HG03342 (cell line): ENCODE measurements around the gene SP140L.
"Not testable (repeated sequence)": the region's sequence is repeated elsewhere in the genome, so short reads cannot be mapped to it uniquely, and the experiment has no call there.

Experiments
- ATAC-seq: cut with Tn5 transposase; IDR thresholded peaks from one replicate; pipeline ENCODE4 v1.9.1; 2021; ENCODE audit warnings: mild to moderate bottlenecking, moderate library complexity; ENCODE audit not compliant: unreplicated experiment

Gene SP140L

GRCh38 chr2:230323385-230324106, 3.4 kb upstream of the SP140L start:
- ATAC-seq, result no peak

- no peak for ATAC-seq
Measured at GRCh38 chr2:230324503-230324902, 2.5 kb upstream of the SP140L start.

- ATAC-seq, result no peak
Measured at GRCh38 chr2:230325316-230326243, 1.4 kb upstream of the SP140L start.

GRCh38 chr2:230327418-230328154, 593 bp downstream of the SP140L start:
- ATAC-seq, result peak; percentile 70

- no peak for ATAC-seq
Measured at GRCh38 chr2:230328155-230328458, 1.1 kb downstream of the SP140L start.

- ATAC-seq, result no peak
Measured at GRCh38 chr2:230329946-230330605, 3.1 kb downstream of the SP140L start.

GRCh38 chr2:230330725-230331124, 3.7 kb downstream of the SP140L start:
- no peak for ATAC-seq

- no peak for ATAC-seq
Measured at GRCh38 chr2:230335461-230335863, 8.5 kb downstream of the SP140L start.

- ATAC-seq, result no peak
Measured at GRCh38 chr2:230335864-230336506, 9.0 kb downstream of the SP140L start.

- ATAC-seq, result not testable (repeated sequence)
Measured at GRCh38 chr2:230341936-230342528, 15.0 kb downstream of the SP140L start.

- ATAC-seq, result not testable (repeated sequence)
Measured at GRCh38 chr2:230343041-230343624, 16.1 kb downstream of the SP140L start.

- ATAC-seq, result no peak
Measured at GRCh38 chr2:230343747-230344146, 16.8 kb downstream of the SP140L start.

- no peak for ATAC-seq
Measured at GRCh38 chr2:230346465-230346864, 19.5 kb downstream of the SP140L start.

- no peak for ATAC-seq
Measured at GRCh38 chr2:230346921-230347533, 20.0 kb downstream of the SP140L start.

- ATAC-seq, result peak; percentile 57
Measured at GRCh38 chr2:230347659-230348305, 20.8 kb downstream of the SP140L start.

- no peak for ATAC-seq
Measured at GRCh38 chr2:230348787-230349186, 21.8 kb downstream of the SP140L start.

GRCh38 chr2:230356084-230356483, 29.1 kb downstream of the SP140L start:
- ATAC-seq, result no peak

GRCh38 chr2:230358305-230358704, 31.3 kb downstream of the SP140L start:
- no peak for ATAC-seq

- ATAC-seq, result no peak
Measured at GRCh38 chr2:230360028-230360427, 33.0 kb downstream of the SP140L start.
